ENCODE data around the gene FOXO6.
A peak's percentile ranks its signal among the peaks of the same experiment; 100 is the strongest.

Gene FOXO6

GRCh38 chr1:41368366-41368765 lies 7.1 kb downstream of the FOXO6 start:
- DNase-seq: no peak

GRCh38 chr1:41368801-41369200 lies 7.6 kb downstream of the FOXO6 start:
- DNase-seq: no peak

- no peak for DNase-seq
Measured at GRCh38 chr1:41369531-41369930, 8.3 kb downstream of the FOXO6 start.

- DNase-seq: no peak
Measured at GRCh38 chr1:41370225-41370624, 9.0 kb downstream of the FOXO6 start.

- DNase-seq: no peak
Measured at GRCh38 chr1:41370756-41371420, 9.7 kb downstream of the FOXO6 start.

- DNase-seq: no peak
Measured at GRCh38 chr1:41371630-41372599, 10.7 kb downstream of the FOXO6 start.

GRCh38 chr1:41372600-41372993 lies 11.4 kb downstream of the FOXO6 start:
- DNase-seq: no peak

- DNase-seq: no peak
Measured at GRCh38 chr1:41373373-41373772, 12.1 kb downstream of the FOXO6 start.

GRCh38 chr1:41374711-41375110 lies 13.5 kb downstream of the FOXO6 start:
- DNase-seq: no peak

GRCh38 chr1:41377397-41377796 lies 16.2 kb downstream of the FOXO6 start:
- no peak for DNase-seq

GRCh38 chr1:41378222-41378621 lies 17.0 kb downstream of the FOXO6 start:
- no peak for DNase-seq

- no peak for DNase-seq
Measured at GRCh38 chr1:41378999-41379737, 17.9 kb downstream of the FOXO6 start.

GRCh38 chr1:41379738-41380130 lies 18.5 kb downstream of the FOXO6 start:
- DNase-seq: no peak

GRCh38 chr1:41380195-41380594 lies 19.0 kb downstream of the FOXO6 start:
- DNase-seq: no peak

GRCh38 chr1:41380979-41381691 lies 19.9 kb downstream of the FOXO6 start:
- no peak for DNase-seq

- peak; percentile 44 for DNase-seq
Measured at GRCh38 chr1:41381692-41382479, 20.7 kb downstream of the FOXO6 start.

- DNase-seq: no peak
Measured at GRCh38 chr1:41382480-41383090, 21.4 kb downstream of the FOXO6 start.

GRCh38 chr1:41383094-41383852 lies 22.0 kb downstream of the FOXO6 start:
- DNase-seq: peak; percentile 37

GRCh38 chr1:41384579-41384978 lies 23.3 kb downstream of the FOXO6 start:
- DNase-seq: no peak

GRCh38 chr1:41385398-41386195 lies 24.4 kb downstream of the FOXO6 start:
- DNase-seq: no peak
